Liver (tissue), 9 donors: ENCODE measurements around the gene MYL6B. TPM values are rescaled to one million over a fixed set of nuclear protein-coding genes. Genes with fewer than 3 reads are reported as not detected.

Source experiments
- DNase-seq: peaks from one replicate; pipeline ENCODE4 v3.0.0-alpha.2; 2017; ENCODE audit warnings: low spot score
- H3K27ac ChIP-seq, 2 donors: one replicate each; pipeline ENCODE4 v1.7.0; 2013; ENCODE audit warnings: inconsistent platforms in 2 of 2, low read length in 2 of 2, control low read depth in 1 of 2, low read depth in 1 of 2, mild to moderate bottlenecking in 1 of 2
- H3K27me3 ChIP-seq, 4 donors: one replicate each; pipeline versions ENCODE4 v1.6.1 to v1.7.0; 2013; ENCODE audit warnings: low read length in 3 of 4, inconsistent platforms in 1 of 4, mild to moderate bottlenecking in 1 of 4, moderate library complexity in 1 of 4; ENCODE audit not compliant: control insufficient read depth in 4 of 4, insufficient read depth in 4 of 4
- H3K36me3 ChIP-seq, 4 donors: one replicate each; pipeline versions ENCODE4 v1.6.1 to v1.7.0; 2013; ENCODE audit warnings: low read length in 3 of 4, mild to moderate bottlenecking in 3 of 4, low read depth in 1 of 4, moderate library complexity in 1 of 4; ENCODE audit not compliant: control insufficient read depth in 4 of 4, insufficient read depth in 3 of 4
- H3K4me1 ChIP-seq, 4 donors: one replicate each; pipeline versions ENCODE4 v1.6.1 to v1.7.0; 2013; ENCODE audit warnings: low read length in 3 of 4, mild to moderate bottlenecking in 3 of 4, moderate library complexity in 1 of 4; ENCODE audit not compliant: control insufficient read depth in 4 of 4, insufficient read depth in 4 of 4
- H3K4me3 ChIP-seq, 3 donors: one replicate each; pipeline versions ENCODE4 v1.6.1 to v1.7.0; 2013; ENCODE audit warnings: low read length in 3 of 3, control low read depth in 1 of 3, low read depth in 1 of 3, mild to moderate bottlenecking in 1 of 3
- H3K9ac ChIP-seq, 2 donors: one replicate each; pipeline ENCODE4 v1.7.0; 2013; ENCODE audit warnings: low read length in 2 of 2, mild to moderate bottlenecking in 2 of 2, moderate library complexity in 2 of 2, control low read depth in 1 of 2, low read depth in 1 of 2
- H3K9me3 ChIP-seq, 4 donors: one replicate each; pipeline versions ENCODE4 v1.6.1 to v1.7.0; 2013; ENCODE audit warnings: low read length in 3 of 4; ENCODE audit not compliant: control insufficient read depth in 4 of 4
- ATF3 ChIP-seq: IDR thresholded peaks from 2 replicates; pipeline ENCODE4 v1.6.1; 2016; ENCODE audit warnings: antibody characterized with exemption
- CTCF ChIP-seq: fragments of 150-350 bp; IDR thresholded peaks from 2 replicates; pipeline ENCODE4 v1.5.1; 2017; ENCODE audit warnings: improper control_type of control experiment, low read depth, low read length; ENCODE audit not compliant: missing input control
- EGR1 ChIP-seq, 2 donors: IDR thresholded peaks; 2 replicates each; pipeline ENCODE4 v1.6.1; 2016 to 2018; ENCODE audit warnings: antibody characterized with exemption in 2 of 2, low read depth in 2 of 2
- FOXA1 ChIP-seq: IDR thresholded peaks from 2 replicates; pipeline ENCODE4 v1.6.1; 2016; ENCODE audit warnings: antibody characterized with exemption
- FOXA2 ChIP-seq: IDR thresholded peaks from 2 replicates; pipeline ENCODE4 v1.6.1; 2016; ENCODE audit warnings: antibody characterized with exemption
- GABPA ChIP-seq, 2 donors: IDR thresholded peaks in 1 of 2; conservative IDR thresholded peaks in 1 of 2; 2 replicates each; pipeline ENCODE4 v1.6.1; 2016; ENCODE audit warnings: antibody characterized with exemption in 2 of 2, mild to moderate bottlenecking in 1 of 2, moderate library complexity in 1 of 2
- HNF4A ChIP-seq, 2 donors: conservative IDR thresholded peaks; 2 replicates each; pipeline ENCODE4 v1.6.1; 2016; ENCODE audit warnings: antibody characterized with exemption in 2 of 2, mild to moderate bottlenecking in 2 of 2
- HNF4G ChIP-seq: IDR thresholded peaks from 2 replicates; pipeline ENCODE4 v1.6.1; 2016; ENCODE audit warnings: antibody characterized with exemption
- JUND ChIP-seq, 2 donors: IDR thresholded peaks; 2 replicates each; pipeline ENCODE4 v1.6.1; 2016; ENCODE audit warnings: antibody characterized with exemption in 2 of 2
- MAX ChIP-seq: IDR thresholded peaks from 2 replicates; pipeline ENCODE4 v1.6.1; 2016; ENCODE audit warnings: antibody characterized with exemption
- NR2F2 ChIP-seq: IDR thresholded peaks from 2 replicates; pipeline ENCODE4 v1.6.1; 2016; ENCODE audit warnings: antibody characterized with exemption
- RAD21 ChIP-seq, 2 donors: IDR thresholded peaks; 2 replicates each; pipeline ENCODE4 v1.6.1; 2016; ENCODE audit warnings: antibody characterized with exemption in 2 of 2, mild to moderate bottlenecking in 2 of 2
- REST ChIP-seq: IDR thresholded peaks from 2 replicates; pipeline ENCODE4 v1.6.1; 2016; ENCODE audit warnings: antibody characterized with exemption, mild to moderate bottlenecking
- RXRA ChIP-seq, 2 donors: IDR thresholded peaks; 2 replicates each; pipeline ENCODE4 v1.6.1; 2017 to 2018; ENCODE audit warnings: antibody characterized with exemption in 2 of 2, mild to moderate bottlenecking in 1 of 2
- SP1 ChIP-seq: IDR thresholded peaks from 2 replicates; pipeline ENCODE4 v1.6.1; 2018; ENCODE audit warnings: antibody characterized with exemption, mild to moderate bottlenecking
- TAF1 ChIP-seq: conservative IDR thresholded peaks from 2 replicates; pipeline ENCODE4 v1.6.1; 2016; ENCODE audit warnings: antibody characterized with exemption, mild to moderate bottlenecking
- YY1 ChIP-seq: IDR thresholded peaks from 2 replicates; pipeline ENCODE4 v1.6.1; 2016; ENCODE audit warnings: antibody characterized with exemption, mild to moderate bottlenecking
- ZBTB33 ChIP-seq: IDR thresholded peaks from 2 replicates; pipeline ENCODE4 v1.6.1; 2016; ENCODE audit warnings: antibody characterized with exemption
- WGBS: extraction: QIAGEN DNeasy Blood & Tissue Kit; methylation state at CpG from one replicate; pipeline ENCODE4 v1.1.7; 2013; 5-methylcytosine and 5-hydroxymethylcytosine counted together
- polyA plus RNA-seq, 2 donors: library from polyadenylated mRNA; stranded (reverse) in 1 of 2; unstranded in 1 of 2; fragments of 200-250 nt in 1 of 2; fragments of >200 nt in 1 of 2; fragmentation: Nextera tagmentation in 1 of 2; extraction: Ambion mirVana in 1 of 2; gene quantifications; one replicate each; pipeline versions ENCODE4 v1.2.1 to v1.2.3, GENCODE V29; 2013 to 2015
- total RNA-seq, 2 donors: library from RNA; depleted of rRNA; stranded (reverse); fragments of >200 nt; gene quantifications; one replicate each; pipeline ENCODE4 v1.2.3, GENCODE V29; 2014
- donor health status: healthy.
- donor health status: healthy.
- donor health status: healthy.
- donor health status: healthy.
- donor health status: healthy.

The MYL6B gene
- total and polyA plus RNA-seq, 4 donors: 3.7 to 14.2 (median 12.6) TPM

GRCh38 chr12:56152756-56153677 is 630 bp downstream of the MYL6B start:
- H3K4me1 ChIP-seq: peaks cover 9 to 37% (median 28%) of the 10 kb centered on the region in 4 donors
- 18% methylated on average over 8 of the region's 8 CpGs for WGBS
- no peak for DNase-seq
- peak overlapping the region; percentile 76 to 86 for H3K9ac ChIP-seq
- H3K27me3 ChIP-seq: no peaks in the 10 kb centered on the region
- no peaks in the 10 kb centered on the region for H3K36me3 ChIP-seq
- no peak for TF ChIP-seq SP1
- TF ChIP-seq MAX: no peak
- no peak for TF ChIP-seq JUND (IDR thresholded peaks at IDR 0.05)
- TF ChIP-seq YY1: no peak
- TF ChIP-seq RAD21 (IDR thresholded peaks at IDR 0.05): no peak
- no peak for TF ChIP-seq FOXA2
- no peak for TF ChIP-seq EGR1 (IDR thresholded peaks at IDR 0.05; ENCODE audit: low read depth in 2 of 2)
- TF ChIP-seq HNF4A (conservative IDR thresholded peaks at IDR 0.05): no peak
- no peak for TF ChIP-seq HNF4G
- no peak for TF ChIP-seq REST
- no peak for TF ChIP-seq GABPA (IDR thresholded peaks at IDR 0.05 in 1 of 2, conservative IDR thresholded peaks at IDR 0.05 in 1 of 2)
- TF ChIP-seq RXRA (IDR thresholded peaks at IDR 0.05): no peak
- no peak for TF ChIP-seq ZBTB33
- no peak for TF ChIP-seq TAF1
- no peak for TF ChIP-seq FOXA1
- TF ChIP-seq NR2F2: no peak
- TF ChIP-seq ATF3: no peak
- peak overlapping the region; percentile 4 to 83 (median 79) for H3K4me3 ChIP-seq
- H3K27ac ChIP-seq: peak overlapping the region; percentile 88 to 98
- no peaks in the 10 kb centered on the region for H3K9me3 ChIP-seq

GRCh38 chr12:56153678-56154065 is 1.3 kb downstream of the MYL6B start:
- Histone ChIP-seq H3K9ac (no peak overlapping the region), H3K9me3 (no peaks in the 10 kb centered on the region), H3K27ac (no peak overlapping the region), H3K4me3 (no peak overlapping the region), H3K36me3 (no peaks in the 10 kb centered on the region), H3K4me1 (peaks cover 9 to 37% (median 28%) of the 10 kb centered on the region in 4 donors), H3K27me3 (no peaks in the 10 kb centered on the region)
- 86% methylated on average over 5 of the region's 5 CpGs for WGBS
- no peak for DNase-seq
- no peak for TF ChIP-seq EGR1 (IDR thresholded peaks at IDR 0.05; ENCODE audit: low read depth in 2 of 2)
- no peak for TF ChIP-seq HNF4A (conservative IDR thresholded peaks at IDR 0.05)
- TF ChIP-seq ATF3: no peak
- no peak for TF ChIP-seq FOXA1
- TF ChIP-seq JUND (IDR thresholded peaks at IDR 0.05): no peak
- no peak for TF ChIP-seq SP1
- no peak for TF ChIP-seq GABPA (IDR thresholded peaks at IDR 0.05 in 1 of 2, conservative IDR thresholded peaks at IDR 0.05 in 1 of 2)
- TF ChIP-seq RAD21 (IDR thresholded peaks at IDR 0.05): no peak
- TF ChIP-seq TAF1: no peak
- TF ChIP-seq YY1: no peak
- no peak for TF ChIP-seq CTCF
- no peak for TF ChIP-seq REST
- no peak for TF ChIP-seq FOXA2
- no peak for TF ChIP-seq NR2F2
- no peak for TF ChIP-seq HNF4G
